22Rv1 (cell line): ENCODE measurements around the gene PRADC1.

ENCODE experiments used
- ZFX ChIP-seq: fragments of 450-650 bp; IDR thresholded peaks from 2 replicates; pipeline ENCODE4 v1.6.1; 2017; ENCODE audit warnings: antibody characterized with exemption, borderline replicate concordance
- TF ChIP-seq, protein P1 (sequence below): fragments of 450-650 bp; IDR thresholded peaks from 2 replicates; pipeline ENCODE4 v1.5.1; 2017; ENCODE audit warnings: mild to moderate bottlenecking

GRCh38 chr2:73203055-73203681 lies 29.9 kb downstream of the PRADC1 start:
- TF ChIP-seq, protein P1, sequence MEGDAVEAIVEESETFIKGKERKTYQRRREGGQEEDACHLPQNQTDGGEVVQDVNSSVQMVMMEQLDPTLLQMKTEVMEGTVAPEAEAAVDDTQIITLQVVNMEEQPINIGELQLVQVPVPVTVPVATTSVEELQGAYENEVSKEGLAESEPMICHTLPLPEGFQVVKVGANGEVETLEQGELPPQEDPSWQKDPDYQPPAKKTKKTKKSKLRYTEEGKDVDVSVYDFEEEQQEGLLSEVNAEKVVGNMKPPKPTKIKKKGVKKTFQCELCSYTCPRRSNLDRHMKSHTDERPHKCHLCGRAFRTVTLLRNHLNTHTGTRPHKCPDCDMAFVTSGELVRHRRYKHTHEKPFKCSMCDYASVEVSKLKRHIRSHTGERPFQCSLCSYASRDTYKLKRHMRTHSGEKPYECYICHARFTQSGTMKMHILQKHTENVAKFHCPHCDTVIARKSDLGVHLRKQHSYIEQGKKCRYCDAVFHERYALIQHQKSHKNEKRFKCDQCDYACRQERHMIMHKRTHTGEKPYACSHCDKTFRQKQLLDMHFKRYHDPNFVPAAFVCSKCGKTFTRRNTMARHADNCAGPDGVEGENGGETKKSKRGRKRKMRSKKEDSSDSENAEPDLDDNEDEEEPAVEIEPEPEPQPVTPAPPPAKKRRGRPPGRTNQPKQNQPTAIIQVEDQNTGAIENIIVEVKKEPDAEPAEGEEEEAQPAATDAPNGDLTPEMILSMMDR, result no peak
- no peak for TF ChIP-seq ZFX
